NCI-H1092 (cell line): Measurements from ENCODE around the gene AIMP1.
"Not testable (repeated sequence)": the region's sequence is repeated elsewhere in the genome, so short reads cannot be mapped to it uniquely, and the experiment has no call there.

Experiments
- DNase-seq: peaks from one replicate; lab custom pipeline; 2025; lab: John Stamatoyannopoulos, UW

AIMP1 gene

DNA sequence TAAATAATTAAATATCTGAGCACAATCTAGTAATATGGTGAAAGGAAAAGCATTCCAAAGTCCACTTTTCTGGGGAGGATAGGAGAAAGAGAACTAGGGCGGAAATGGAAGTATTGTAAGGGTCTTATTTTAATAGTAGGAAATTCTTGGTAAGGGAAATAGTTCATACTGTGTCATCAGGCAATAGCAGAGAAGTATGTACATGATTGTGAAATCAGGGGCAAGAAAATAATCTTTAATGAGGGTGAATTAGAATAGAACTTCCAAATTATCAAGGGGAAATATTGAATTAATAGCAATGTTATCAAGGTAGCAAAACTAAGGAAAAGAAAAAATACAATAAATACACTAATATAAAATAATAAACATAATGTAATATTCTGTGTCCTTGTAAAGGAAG lies 37.4 kb downstream of the AIMP1 start:
- DNase-seq: no peak

DNA sequence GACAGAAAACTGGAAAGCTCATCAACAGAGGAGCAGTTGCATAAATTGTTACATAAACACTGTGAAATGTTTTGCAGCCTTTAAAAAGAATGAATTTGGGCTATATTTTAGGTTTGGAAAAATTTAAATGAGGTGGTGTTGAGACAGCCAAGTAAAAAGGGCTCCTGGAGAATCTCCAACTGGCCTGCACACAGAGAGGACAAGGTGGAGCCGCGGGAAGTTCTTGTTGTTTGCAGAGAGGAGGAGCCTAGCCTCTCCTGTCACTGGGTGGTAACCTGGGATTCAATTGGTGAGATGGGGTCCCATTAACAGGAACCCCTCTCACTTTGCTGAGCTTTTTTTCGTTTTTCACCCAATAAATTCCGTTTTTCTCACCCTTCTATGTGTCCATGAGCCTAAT lies 38.8 kb downstream of the AIMP1 start:
- no peak for DNase-seq

DNA sequence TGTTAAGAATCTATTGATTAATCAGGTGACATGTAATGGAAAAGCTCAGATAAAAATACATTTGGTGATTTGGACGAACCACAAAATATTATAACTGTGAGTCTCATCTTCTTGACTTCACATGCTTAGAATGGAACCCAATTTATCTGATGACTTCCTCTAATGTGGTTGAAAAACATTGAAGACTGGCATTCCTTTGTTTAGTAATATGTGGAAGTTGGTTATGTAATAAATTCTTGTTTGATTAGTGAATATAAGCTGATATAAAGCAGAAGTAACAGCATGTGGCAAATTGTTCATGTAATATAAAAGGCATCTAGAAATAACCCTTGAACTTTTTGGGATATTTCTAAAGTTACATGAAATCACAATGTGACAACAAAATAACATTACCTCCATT lies 42.5 kb downstream of the AIMP1 start:
- no peak for DNase-seq

DNA sequence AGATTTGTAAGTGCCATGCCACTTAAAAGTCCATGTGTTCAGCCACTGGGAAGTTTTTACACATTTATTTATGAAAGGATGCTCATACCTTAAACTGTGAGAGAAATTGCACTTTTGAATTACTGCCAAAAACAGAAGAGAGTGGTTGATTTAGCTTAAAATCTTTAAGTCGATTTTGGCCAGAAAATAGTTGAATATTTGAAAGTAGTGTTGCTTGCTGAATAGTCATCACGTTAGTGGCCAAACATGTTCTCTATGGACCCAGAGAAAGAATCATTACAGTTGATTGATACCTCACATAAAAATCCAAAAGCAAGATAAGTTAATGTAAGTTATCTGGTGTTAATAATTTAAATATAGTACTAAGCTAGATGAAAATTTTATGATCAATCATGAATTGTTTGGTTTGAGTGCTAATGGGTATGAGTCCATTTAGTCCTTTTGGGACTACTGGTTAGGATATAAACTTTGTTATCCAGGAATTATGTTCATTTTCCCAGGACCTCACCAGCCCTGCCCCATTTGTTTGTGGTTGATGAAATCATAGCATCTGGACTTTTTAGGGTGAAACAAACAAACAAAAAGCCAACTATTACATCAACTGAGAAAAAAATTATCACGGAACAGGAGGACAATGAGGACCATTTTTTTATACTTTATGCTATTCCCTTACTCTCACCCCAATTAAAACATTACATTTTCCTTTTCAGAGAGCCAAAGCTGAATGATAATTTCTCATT lies 45.9 kb downstream of the AIMP1 start:
- no peak for DNase-seq

DNA sequence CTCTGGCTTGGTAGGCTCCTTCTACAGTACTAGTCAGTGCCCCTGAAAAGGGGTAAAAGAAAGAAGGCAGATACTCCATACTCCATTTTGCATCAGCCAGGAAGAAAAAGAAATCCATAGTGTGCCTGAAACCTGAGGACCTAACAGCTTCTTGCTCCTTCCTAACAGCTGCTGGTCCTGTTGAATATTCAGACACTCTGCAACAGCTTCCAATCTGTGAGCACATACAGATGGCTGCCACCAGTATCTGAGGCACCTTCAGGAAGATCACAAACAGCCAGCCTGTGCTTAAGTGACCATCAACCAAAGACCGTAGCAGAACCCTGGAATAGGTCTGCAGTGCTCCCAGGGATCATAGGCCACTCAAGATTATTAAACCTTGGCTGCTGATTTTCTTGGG lies 47.9 kb downstream of the AIMP1 start:
- DNase-seq: no peak

DNA sequence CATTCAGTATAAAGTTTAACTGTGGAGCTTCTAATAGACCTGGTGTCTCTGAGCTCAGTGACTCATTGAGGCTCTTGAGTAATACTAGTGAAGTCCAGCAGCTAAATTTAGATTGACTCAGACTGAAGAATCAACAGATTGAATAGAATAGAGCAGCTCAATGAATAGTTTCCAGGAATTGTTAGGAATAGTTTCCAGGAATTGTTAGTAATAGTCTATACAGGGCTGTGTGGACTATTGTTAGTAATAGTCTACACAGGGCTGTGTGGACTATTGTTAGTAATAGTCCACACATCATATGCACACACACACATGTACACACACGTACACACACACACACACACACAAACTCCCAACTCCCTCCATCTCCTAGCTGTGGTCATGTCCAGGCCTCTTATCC lies 49.3 kb downstream of the AIMP1 start:
- no peak for DNase-seq

DNA sequence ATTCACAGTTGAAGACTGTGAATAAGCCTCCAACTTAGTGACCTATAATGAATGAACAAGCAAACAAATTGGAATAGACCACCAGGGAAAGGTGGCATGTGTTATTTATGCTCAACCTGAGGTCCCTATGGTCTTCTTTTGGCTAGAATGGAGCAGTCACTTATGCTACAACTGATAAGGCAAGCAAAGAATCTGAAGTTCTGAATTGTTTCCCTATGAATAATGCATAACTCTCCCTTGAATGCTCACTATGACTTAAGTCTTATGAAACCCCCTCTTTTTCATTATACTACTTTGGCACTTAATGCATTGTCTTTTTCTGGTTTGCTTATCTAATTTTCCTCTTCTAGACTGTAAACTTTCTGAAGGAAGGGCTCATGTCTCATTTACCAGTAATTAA lies 49.7 kb downstream of the AIMP1 start:
- DNase-seq: no peak

DNA sequence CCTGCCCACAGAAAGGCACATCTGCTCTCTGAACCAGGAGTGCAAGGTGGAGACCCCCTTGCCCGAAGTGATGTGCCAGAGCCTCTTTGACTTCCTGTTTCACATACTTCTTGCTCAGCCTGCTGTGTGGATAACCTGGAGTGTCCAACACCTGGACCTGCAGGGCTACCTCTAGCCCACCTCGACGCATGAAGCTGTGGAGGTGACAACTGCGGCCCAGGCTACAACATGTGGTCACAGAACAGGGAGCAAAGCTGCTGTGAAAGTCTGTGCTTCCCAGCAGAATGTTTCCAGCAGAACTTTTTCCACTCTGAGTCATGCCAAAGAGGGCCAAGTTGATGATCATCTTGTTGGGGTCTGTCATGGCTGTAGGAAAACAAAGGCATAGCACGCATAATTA lies 50.7 kb downstream of the AIMP1 start:
- no peak for DNase-seq

DNA sequence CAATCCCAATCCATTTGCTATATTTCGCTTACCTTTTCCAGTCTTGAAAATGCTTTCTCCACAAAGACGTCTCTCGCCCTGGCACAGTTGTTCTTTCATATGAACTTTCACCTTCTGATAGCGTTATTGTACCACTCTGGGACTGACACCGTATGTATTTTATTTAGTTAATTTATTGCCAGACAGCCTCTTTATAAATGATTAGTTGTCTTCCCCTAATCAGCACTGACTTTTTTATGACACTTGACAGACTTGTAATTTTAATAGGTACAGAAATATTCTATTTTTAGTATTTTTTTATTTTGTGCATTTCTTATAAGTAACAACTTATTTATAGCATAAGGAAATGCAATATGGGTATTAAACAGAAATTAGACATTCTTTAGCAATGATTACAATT lies 52.3 kb downstream of the AIMP1 start, which contains the start of gene GIMD1:
Gene GIMD1 (minus strand): TSS at position 101 of the 400 bp plus-strand sequence. CDS start 1,343 bp downstream, outside the sequence.
- DNase-seq: no peak

DNA sequence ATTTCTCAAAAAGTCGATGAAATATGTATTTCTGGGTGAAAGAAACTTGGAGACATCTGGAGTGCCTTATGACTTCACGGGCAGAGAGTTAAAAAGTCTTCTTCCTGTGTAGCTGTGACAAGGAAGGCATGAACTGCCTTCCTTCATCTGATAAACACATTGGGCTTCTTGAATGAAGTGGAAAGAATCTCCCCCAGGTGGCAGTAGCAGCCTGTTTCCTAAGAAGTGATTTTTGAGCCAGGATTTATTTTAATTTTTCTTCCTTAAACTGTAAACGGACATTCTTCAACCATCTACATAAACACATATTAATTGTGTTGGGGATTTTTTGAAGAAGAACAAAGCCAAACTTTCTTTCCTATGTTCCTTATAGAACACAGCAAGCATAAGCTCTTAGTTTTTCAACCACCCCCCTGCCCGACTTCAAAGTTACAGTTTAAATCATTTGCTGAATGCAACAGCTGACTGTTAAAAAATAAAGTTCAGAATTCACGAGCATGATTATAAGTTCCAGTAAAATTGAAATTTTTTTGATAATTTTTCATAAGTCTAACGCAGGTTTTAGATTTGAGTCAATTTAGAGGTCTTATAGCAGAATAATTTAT lies 53.2 kb downstream of the AIMP1 start:
- DNase-seq: no peak

DNA sequence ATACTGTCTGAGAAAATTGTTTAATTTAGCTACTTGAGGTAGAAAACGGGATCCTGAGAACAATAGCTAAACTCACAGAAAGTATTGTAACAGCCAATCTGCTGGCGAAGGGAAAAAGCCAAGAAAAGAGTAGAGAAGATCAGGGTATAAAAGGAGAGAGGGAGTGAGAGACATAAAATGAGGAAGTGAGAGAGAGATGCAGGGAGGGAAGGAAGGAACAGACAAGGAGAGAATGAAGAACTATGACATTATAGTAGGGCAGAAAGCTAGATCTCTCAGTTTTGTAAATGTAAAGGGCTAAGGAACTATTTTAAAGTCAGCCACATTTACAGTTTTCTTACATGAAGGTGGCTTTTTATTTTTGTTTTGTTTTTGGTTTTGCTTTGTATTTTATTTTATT lies 53.9 kb downstream of the AIMP1 start:
- no peak for DNase-seq

DNA sequence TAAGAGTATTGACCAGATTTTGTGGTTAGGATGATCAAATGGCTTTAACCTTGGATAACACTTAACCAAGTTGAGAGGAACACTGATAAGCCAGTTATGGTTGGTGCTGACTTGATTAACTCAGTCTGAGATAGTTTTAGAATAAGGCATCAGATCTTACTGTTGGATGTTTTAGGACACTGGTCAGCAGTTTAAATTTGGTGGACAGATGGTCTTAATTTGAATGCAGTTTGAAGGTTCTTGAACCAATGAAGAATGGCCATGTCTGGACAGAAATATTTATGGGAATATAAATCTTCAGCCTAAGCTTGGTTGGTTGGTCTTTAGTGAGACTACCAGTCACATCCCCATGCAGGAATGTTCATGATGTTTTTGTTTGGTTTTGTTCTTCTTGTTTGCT lies 54.8 kb downstream of the AIMP1 start:
- DNase-seq: no peak

DNA sequence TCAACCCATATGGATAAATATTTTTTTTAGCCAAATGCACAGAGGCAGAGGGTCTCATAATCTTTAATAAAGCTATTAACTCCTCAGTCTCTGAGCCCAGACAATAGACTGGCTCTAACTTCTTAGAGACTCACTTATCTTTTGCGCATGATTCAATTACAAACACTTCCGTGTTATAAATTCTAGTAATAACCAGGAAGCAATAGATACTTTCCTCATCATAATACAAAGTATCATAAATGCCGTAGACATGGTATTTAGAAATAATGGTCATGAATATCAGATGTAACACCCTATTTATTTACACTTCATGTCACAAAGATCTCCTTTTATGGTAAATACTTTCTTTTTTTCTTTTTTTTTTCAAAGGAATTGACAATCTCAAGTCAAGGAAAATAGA lies 56.7 kb downstream of the AIMP1 start:
- no peak for DNase-seq

DNA sequence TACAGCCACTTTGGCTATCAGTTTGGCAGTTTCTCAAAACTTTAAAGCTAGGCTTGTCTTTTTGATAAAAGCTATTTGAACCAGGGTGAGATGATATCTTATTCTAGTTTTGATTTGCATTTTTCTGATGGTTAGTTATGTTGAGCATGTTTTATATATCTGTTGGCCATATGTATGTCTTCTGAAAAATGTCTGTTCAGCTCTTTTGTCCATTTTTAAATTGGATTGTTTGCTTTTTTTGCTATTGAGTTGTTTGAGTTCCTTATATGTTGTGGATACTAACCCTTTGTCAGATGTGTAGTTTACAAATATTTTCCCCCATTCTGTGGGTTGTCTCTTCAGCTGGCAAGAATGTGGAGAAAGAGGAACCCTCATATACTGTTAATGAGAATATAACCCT lies 63.8 kb downstream of the AIMP1 start:
- DNase-seq: no peak

DNA sequence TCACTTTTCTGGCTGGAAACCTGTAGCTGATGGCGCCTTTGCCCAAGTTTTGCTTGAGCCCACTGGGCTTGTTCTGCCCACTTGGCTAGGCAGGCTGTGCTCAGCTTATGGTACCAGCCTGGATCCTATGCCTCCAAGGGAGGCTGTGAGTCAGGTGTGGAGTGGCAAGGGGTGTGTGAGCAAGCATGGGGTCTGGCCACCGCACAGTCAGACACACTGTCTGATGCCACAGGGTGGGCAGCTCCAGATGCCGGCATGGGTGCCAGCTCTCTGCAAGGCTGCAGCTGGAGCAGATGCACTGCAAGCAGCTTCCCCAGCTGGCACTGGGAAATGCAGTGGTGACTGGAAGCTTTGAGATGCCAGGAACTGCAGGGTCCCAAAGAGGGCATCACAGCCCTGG lies 68.5 kb downstream of the AIMP1 start:
- DNase-seq: no peak

DNA sequence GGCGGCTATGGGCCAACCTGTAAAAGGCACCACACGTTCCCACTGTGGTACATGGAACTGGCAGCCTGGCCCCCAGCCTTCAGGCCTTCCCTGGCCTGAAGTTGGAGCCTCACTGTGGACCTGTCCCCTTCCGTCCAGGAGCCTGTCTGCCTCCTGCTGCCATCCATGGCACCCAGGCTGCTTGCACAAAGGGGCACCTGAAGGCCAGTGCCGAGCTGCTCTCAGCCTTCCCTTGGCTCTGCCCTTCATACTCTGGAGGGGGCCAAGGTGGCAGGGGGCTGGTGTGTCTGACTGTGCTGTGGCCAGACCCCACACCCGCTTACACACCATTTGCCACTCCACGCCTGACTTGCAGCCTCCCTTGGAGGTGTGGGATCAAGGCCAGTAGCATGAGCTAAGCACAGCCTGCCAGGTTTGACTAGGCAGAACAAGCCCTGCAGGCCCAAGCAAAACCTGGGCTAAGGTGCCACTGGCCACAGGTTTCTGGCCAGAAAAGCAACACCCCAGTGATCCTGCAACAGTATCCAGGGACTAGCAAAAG lies 69.6 kb downstream of the AIMP1 start:
- DNase-seq: no peak

DNA sequence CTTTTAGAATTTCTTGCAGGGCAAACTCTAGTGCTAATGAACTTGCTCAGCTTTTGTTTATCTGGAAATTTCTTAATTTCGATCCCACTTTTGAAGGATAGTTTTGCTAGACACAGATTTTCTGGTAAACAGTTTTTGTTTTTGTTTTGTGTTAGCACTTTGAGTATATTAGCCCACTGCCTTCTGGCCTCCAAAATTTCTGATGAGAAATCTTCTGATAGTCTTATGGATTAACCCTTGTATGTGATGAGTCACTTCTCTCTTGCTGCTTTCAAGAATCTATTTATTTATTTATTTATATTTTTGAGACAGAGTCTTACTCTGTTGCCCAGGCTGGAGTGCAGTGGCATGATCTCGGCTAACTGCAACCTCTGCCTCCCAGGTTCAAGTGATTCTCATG lies 79.2 kb downstream of the AIMP1 start:
- DNase-seq: no peak

DNA sequence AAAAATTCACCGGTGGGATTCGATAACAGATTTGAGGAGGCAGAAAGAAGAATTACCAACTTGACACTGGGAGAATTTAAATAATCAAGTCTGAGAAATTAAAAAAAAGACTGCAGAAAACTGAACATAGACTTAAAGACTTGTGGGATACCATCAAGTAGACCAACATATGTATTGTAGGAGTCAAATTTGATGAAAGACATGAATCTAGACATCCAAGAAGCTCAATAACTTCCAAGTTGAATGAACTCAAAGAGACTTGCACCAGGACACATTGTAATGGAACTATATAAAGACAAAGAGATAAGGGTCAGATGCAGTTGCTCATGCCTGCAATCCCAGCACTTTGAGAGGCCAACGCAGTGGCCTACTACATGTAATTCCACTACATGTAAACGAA lies 82.5 kb downstream of the AIMP1 start:
- not testable (repeated sequence) for DNase-seq
